ENCODE results near the gene KIF26B. TPM values are rescaled to one million over a fixed set of nuclear protein-coding genes. Genes with fewer than 3 reads are reported as not detected.

The KIF26B gene
- 5.9 and 6.3 TPM in 2 replicates for total RNA-seq

DNA sequence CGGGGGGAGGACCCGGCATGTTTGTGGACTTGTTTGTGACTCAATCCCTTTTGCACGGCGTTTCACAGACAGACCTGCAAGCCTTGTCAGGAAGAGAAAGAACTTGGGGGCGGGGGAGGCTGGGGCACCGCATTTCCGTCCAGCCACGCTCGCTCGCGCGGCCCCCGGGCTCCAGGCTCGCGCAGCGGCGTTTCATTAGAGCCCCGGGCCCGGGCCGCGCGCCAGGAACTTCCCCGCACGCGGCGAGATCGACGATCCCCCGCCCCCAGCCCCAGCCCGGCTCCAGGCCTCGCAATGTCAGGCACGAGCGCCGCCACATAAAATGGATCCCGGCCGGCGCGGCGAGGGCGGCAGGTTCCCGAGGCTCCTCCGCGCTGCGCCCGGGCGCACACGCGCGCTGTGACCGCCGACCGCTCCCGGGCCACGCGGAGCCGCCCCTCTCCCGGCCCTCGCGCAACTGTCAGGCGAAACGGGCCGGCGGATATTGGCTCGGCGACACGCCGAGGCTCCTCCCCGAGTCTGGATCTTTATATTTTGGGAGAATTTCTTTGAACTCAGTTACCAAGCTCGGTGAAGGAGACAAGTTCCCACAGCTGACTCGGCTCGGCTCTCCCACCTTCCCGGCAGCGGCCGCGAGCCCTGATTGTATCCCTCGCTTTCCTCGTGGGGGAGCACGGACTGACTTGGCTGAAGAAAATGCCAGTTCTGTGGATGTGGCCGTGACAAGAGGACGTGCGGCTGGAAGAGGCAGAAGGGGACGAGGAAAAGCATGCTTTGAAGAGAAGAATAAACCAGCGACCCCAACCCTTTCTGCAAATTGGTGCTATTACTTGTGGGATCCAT, at the start of gene KIF26B:
Gene KIF26B, plus strand, starts transcription at position 557 of the 843 bp plus-strand sequence. CDS start 440 bp downstream, outside the sequence.

